Neural cell (in vitro differentiated cells): ENCODE data around the gene ADAMTS15. TPM values are rescaled to one million over a fixed set of nuclear protein-coding genes. Genes with fewer than 3 reads are reported as not detected.

ENCODE experiments used
- H2AFZ ChIP-seq: fragments of 200-600, 300-800 bp; sonication (generic), shearing (Covaris generic); 2 replicates; pipeline ENCODE4 v1.6.0; 2014; ENCODE audit warnings: low read depth, mild to moderate bottlenecking, antibody characterized with exemption, low read length, moderate library complexity
- H3F3A ChIP-seq: fragments of 200-600 bp; shearing (Covaris generic); 2 replicates; pipeline ENCODE4 v1.6.1; 2016; ENCODE audit warnings: mild to moderate bottlenecking, moderate library complexity, mixed read lengths, antibody characterized with exemption, low read length; ENCODE audit not compliant: insufficient read depth, poor library complexity, severe bottlenecking
- H3K27ac ChIP-seq: fragments of 200-600, 300-800 bp; sonication (generic), shearing (Covaris generic); 2 replicates; pipeline ENCODE4 v1.5.1; 2014; ENCODE audit warnings: mild to moderate bottlenecking, low read length, moderate library complexity
- H3K27me3 ChIP-seq: fragments of 300-800, 200-600 bp; sonication (generic), shearing (Covaris generic); 2 replicates; pipeline ENCODE4 v1.6.0; 2014; ENCODE audit warnings: mild to moderate bottlenecking, low read depth, low read length, moderate library complexity; ENCODE audit not compliant: insufficient read depth
- H3K36me3 ChIP-seq: fragments of 300-800, 200-600 bp; sonication (generic), shearing (Covaris generic); 2 replicates; pipeline ENCODE4 v1.5.1; 2014; ENCODE audit warnings: mild to moderate bottlenecking, antibody characterized with exemption, low read length, moderate library complexity; ENCODE audit not compliant: insufficient read depth
- H3K4me2 ChIP-seq: fragments of 300-800, 200-600 bp; sonication (generic), shearing (Covaris generic); 2 replicates; pipeline ENCODE4 v1.6.0; 2014; ENCODE audit warnings: mild to moderate bottlenecking, low read length
- H3K4me3 ChIP-seq: fragments of 300-800, 200-600 bp; sonication (generic), shearing (Covaris generic); 2 replicates; pipeline ENCODE4 v1.5.1; 2014; ENCODE audit warnings: mild to moderate bottlenecking, low read length, moderate library complexity
- H3K79me2 ChIP-seq: fragments of 200-600 bp; shearing (Covaris generic); replicated peaks from 2 replicates; pipeline ENCODE4 v1.6.0; 2014; ENCODE audit warnings: mild to moderate bottlenecking, low read length, moderate library complexity; ENCODE audit not compliant: insufficient read depth
- H3K9ac ChIP-seq: fragments of 300-800, 200-600 bp; sonication (generic), shearing (Covaris generic); 2 replicates; pipeline ENCODE4 v1.6.1; 2016; ENCODE audit warnings: mild to moderate bottlenecking, low read length, mixed read lengths
- H3K9me2 ChIP-seq: fragments of 200-600 bp; shearing (Covaris generic); 2 replicates; pipeline ENCODE4 v1.6.1; 2016; ENCODE audit warnings: mild to moderate bottlenecking, low read length, mixed read lengths; ENCODE audit not compliant: insufficient read depth
- H3K9me3 ChIP-seq: fragments of 200-600, 300-800 bp; sonication (generic), shearing (Covaris generic); 2 replicates; pipeline ENCODE4 v1.6.1; 2016; ENCODE audit warnings: mild to moderate bottlenecking, mixed run types, low read length, moderate library complexity, mixed read lengths
- H4K20me1 ChIP-seq: fragments of 200-600 bp; shearing (Covaris generic); 2 replicates; pipeline ENCODE4 v1.6.1; 2016; ENCODE audit warnings: mild to moderate bottlenecking, mixed run types; ENCODE audit not compliant: insufficient read depth
- EP300 ChIP-seq: fragments of 450-650 bp; conservative IDR thresholded peaks from 2 replicates; pipeline ENCODE4 v1.6.1; 2014; ENCODE audit warnings: antibody characterized with exemption, mild to moderate bottlenecking, moderate library complexity; ENCODE audit not compliant: poor library complexity, severe bottlenecking
- EZH2 ChIP-seq: fragments of 200-600, 300-800 bp; shearing (Covaris generic), sonication (generic); IDR thresholded peaks from 2 replicates; pipeline ENCODE4 v1.6.1; 2014; ENCODE audit warnings: antibody characterized with exemption, low read length, borderline replicate concordance, mild to moderate bottlenecking; ENCODE audit not compliant: insufficient read depth, poor library complexity, severe bottlenecking
- MXI1 ChIP-seq: fragments of 450-650 bp; conservative IDR thresholded peaks from 2 replicates; pipeline ENCODE4 v1.6.1; 2014; ENCODE audit warnings: antibody characterized with exemption, mild to moderate bottlenecking; ENCODE audit not compliant: poor library complexity, severe bottlenecking
- POLR2AphosphoS5 ChIP-seq: IDR thresholded peaks from 2 replicates; pipeline ENCODE4 v1.6.1; 2012
- RAD21 ChIP-seq: fragments of 450-650 bp; conservative IDR thresholded peaks from 2 replicates; pipeline ENCODE4 v1.6.1; 2014; ENCODE audit warnings: antibody characterized with exemption, mild to moderate bottlenecking, moderate library complexity
- SMC3 ChIP-seq: fragments of 450-650 bp; conservative IDR thresholded peaks from 2 replicates; pipeline ENCODE4 v1.6.1; 2014; ENCODE audit warnings: antibody characterized with exemption, mild to moderate bottlenecking, moderate library complexity; ENCODE audit not compliant: poor library complexity
- TAF1 ChIP-seq: IDR thresholded peaks from 2 replicates; pipeline ENCODE4 v1.6.1; 2012; ENCODE audit warnings: low read depth
- polyA plus RNA-seq: library from polyadenylated mRNA; depleted of rRNA; stranded (reverse); fragments of >200 nt; gene quantifications from 2 replicates; pipeline ENCODE4 v1.2.3, GENCODE V29; 2014
- TF ChIP-seq, protein P1 (sequence below): IDR thresholded peaks from 2 replicates; pipeline ENCODE4 v1.6.1; 2012; ENCODE audit warnings: borderline replicate concordance
- TF ChIP-seq, protein P2 (sequence below): fragments of 450-650 bp; IDR thresholded peaks from 2 replicates; pipeline ENCODE4 v1.5.1; 2014; ENCODE audit warnings: antibody characterized with exemption, mild to moderate bottlenecking, moderate library complexity; ENCODE audit not compliant: poor library complexity, severe bottlenecking

ADAMTS15 gene
- polyA plus RNA-seq, 1 donor from 2014 or later, result 1.1 TPM

DNA sequence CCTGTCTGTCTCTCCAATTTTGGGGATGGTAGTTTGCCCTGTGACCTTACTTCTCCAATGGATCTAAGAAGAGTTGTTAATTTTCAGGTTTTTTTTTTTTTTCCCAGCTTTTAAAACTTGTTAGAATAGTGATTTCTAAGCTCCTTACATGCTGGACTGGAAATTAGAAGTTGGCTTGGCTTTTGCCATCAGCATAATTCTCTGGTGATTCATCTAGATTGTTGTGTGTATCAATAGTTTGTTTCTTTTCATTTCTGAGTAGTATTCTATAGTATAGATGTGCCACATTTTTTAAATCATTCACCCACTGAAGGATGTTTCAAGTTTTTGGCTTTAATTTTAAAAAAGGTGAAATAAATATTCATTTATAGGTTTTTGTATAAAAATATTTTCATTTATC is 51.4 kb downstream of the ADAMTS15 start:
- H3K36me3 ChIP-seq, result no peaks in the 10 kb centered on the region
- no peak overlapping the region for H3K4me3 ChIP-seq
- no peaks in the 10 kb centered on the region for H3K27me3 ChIP-seq
- no peak overlapping the region for H3K4me2 ChIP-seq
- H3K9ac ChIP-seq, result no peak overlapping the region
- no peaks in the 10 kb centered on the region for H3K9me2 ChIP-seq
- no peaks in the 10 kb centered on the region for H3K79me2 ChIP-seq
- no peak overlapping the region for H2AFZ ChIP-seq
- no peaks in the 10 kb centered on the region for H3K9me3 ChIP-seq
- H3F3A ChIP-seq, result no peaks in the 10 kb centered on the region
- H3K27ac ChIP-seq, result no peak overlapping the region
- no peaks in the 10 kb centered on the region for H4K20me1 ChIP-seq
- TF ChIP-seq MXI1 (no peak), SMC3 (no peak), RAD21 (no peak), EP300 (no peak), TAF1 (no peak), EZH2 (no peak), POLR2AphosphoS5 (no peak)
- TF ChIP-seq, protein P1, sequence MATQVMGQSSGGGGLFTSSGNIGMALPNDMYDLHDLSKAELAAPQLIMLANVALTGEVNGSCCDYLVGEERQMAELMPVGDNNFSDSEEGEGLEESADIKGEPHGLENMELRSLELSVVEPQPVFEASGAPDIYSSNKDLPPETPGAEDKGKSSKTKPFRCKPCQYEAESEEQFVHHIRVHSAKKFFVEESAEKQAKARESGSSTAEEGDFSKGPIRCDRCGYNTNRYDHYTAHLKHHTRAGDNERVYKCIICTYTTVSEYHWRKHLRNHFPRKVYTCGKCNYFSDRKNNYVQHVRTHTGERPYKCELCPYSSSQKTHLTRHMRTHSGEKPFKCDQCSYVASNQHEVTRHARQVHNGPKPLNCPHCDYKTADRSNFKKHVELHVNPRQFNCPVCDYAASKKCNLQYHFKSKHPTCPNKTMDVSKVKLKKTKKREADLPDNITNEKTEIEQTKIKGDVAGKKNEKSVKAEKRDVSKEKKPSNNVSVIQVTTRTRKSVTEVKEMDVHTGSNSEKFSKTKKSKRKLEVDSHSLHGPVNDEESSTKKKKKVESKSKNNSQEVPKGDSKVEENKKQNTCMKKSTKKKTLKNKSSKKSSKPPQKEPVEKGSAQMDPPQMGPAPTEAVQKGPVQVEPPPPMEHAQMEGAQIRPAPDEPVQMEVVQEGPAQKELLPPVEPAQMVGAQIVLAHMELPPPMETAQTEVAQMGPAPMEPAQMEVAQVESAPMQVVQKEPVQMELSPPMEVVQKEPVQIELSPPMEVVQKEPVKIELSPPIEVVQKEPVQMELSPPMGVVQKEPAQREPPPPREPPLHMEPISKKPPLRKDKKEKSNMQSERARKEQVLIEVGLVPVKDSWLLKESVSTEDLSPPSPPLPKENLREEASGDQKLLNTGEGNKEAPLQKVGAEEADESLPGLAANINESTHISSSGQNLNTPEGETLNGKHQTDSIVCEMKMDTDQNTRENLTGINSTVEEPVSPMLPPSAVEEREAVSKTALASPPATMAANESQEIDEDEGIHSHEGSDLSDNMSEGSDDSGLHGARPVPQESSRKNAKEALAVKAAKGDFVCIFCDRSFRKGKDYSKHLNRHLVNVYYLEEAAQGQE, result no peak
- TF ChIP-seq, protein P2, sequence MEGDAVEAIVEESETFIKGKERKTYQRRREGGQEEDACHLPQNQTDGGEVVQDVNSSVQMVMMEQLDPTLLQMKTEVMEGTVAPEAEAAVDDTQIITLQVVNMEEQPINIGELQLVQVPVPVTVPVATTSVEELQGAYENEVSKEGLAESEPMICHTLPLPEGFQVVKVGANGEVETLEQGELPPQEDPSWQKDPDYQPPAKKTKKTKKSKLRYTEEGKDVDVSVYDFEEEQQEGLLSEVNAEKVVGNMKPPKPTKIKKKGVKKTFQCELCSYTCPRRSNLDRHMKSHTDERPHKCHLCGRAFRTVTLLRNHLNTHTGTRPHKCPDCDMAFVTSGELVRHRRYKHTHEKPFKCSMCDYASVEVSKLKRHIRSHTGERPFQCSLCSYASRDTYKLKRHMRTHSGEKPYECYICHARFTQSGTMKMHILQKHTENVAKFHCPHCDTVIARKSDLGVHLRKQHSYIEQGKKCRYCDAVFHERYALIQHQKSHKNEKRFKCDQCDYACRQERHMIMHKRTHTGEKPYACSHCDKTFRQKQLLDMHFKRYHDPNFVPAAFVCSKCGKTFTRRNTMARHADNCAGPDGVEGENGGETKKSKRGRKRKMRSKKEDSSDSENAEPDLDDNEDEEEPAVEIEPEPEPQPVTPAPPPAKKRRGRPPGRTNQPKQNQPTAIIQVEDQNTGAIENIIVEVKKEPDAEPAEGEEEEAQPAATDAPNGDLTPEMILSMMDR, result no peak

DNA sequence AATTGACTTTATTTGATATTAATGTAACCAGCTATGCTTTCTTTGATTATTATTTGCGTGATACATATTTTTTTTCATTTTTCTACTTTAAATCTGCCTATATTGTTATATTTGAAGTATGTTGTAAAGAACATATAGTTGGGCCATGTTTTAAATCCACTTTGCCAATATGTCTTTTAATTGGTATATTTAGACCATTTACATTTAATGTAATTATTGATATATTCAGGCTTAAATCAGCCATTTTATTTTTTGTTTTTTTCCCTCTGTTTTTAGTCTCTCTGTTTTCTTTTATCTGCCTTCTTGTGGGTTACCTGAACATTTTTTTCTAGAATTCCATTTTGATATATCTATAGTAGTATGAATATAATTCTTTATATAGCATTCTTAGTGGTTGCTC is 55.9 kb downstream of the ADAMTS15 start:
- Histone ChIP-seq H3K79me2 (no peaks in the 10 kb centered on the region), H3K4me2 (no peak overlapping the region), H3K27ac (no peak overlapping the region), H3F3A (no peaks in the 10 kb centered on the region), H3K27me3 (no peaks in the 10 kb centered on the region), H3K9me3 (no peaks in the 10 kb centered on the region), H4K20me1 (no peaks in the 10 kb centered on the region), H3K4me3 (no peak overlapping the region), H3K9ac (no peak overlapping the region), H3K9me2 (no peaks in the 10 kb centered on the region), H2AFZ (no peak overlapping the region), H3K36me3 (no peaks in the 10 kb centered on the region)
- TF ChIP-seq RAD21, result no peak

DNA sequence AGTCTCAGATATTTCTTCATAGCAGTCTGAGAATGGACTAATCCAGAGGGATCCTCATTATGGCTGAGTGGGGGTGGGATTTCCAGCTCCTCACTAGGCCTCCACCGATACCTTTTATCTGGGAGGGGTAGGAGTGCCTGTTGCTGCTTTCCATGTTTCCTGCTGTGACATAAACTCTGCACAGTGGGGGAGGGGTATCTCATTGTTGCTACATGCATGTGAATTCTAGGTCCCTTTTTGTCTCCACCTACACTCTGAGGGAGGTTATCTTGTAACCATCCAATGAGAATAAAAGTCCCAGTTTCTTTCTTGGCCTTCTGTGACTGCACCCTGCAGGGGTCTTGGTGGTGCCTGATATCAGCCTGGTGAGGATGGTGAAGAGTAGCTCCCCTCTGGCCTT is 60.5 kb downstream of the ADAMTS15 start:
- TF ChIP-seq, protein P1, result no peak
- TF ChIP-seq POLR2AphosphoS5 (no peak), TAF1 (no peak), EP300 (no peak), RAD21 (no peak), MXI1 (no peak), EZH2 (no peak), SMC3 (no peak)
- TF ChIP-seq, protein P2, result no peak
- H3K4me2 ChIP-seq, result no peak overlapping the region
- H3K27ac ChIP-seq, result no peak overlapping the region
- H3K27me3 ChIP-seq, result no peaks in the 10 kb centered on the region
- no peak overlapping the region for H3K9ac ChIP-seq
- no peak overlapping the region for H3K4me3 ChIP-seq
- no peaks in the 10 kb centered on the region for H3K36me3 ChIP-seq
- no peaks in the 10 kb centered on the region for H4K20me1 ChIP-seq
- no peaks in the 10 kb centered on the region for H3K9me2 ChIP-seq
- H3K9me3 ChIP-seq, result no peaks in the 10 kb centered on the region
- H3F3A ChIP-seq, result no peaks in the 10 kb centered on the region
- H3K79me2 ChIP-seq, result no peaks in the 10 kb centered on the region
- H2AFZ ChIP-seq, result no peak overlapping the region
